ENCODE data around the gene UBE2J1.
"Not testable (repeated sequence)": the region's sequence is repeated elsewhere in the genome, so short reads cannot be mapped to it uniquely, and the experiment has no call there.

Gene UBE2J1

GRCh38 chr6:89352278-89353117, at the start of gene UBE2J1:
UBE2J1 (minus strand) TSS chr6:89352722; CDS start chr6:89352569, 153 bp downstream.
- DNase-seq, result peak; percentile 95

GRCh38 chr6:89400912-89401399, 48.4 kb upstream of the UBE2J1 start:
- no peak for DNase-seq

GRCh38 chr6:89400050-89400449, 47.5 kb upstream of the UBE2J1 start:
- no peak for DNase-seq

GRCh38 chr6:89398762-89399525, 46.4 kb upstream of the UBE2J1 start:
- no peak for DNase-seq

- DNase-seq, result not testable (repeated sequence)
Observed at GRCh38 chr6:89397884-89398283, 45.4 kb upstream of the UBE2J1 start.

- DNase-seq, result no peak
Observed at GRCh38 chr6:89393659-89394058, 41.1 kb upstream of the UBE2J1 start.

- no peak for DNase-seq
Observed at GRCh38 chr6:89392823-89393222, 40.3 kb upstream of the UBE2J1 start.

GRCh38 chr6:89388846-89389245, 36.3 kb upstream of the UBE2J1 start:
- no peak for DNase-seq

- DNase-seq, result no peak
Observed at GRCh38 chr6:89387516-89388201, 35.1 kb upstream of the UBE2J1 start.

GRCh38 chr6:89386917-89387491, 34.5 kb upstream of the UBE2J1 start:
- DNase-seq, result no peak

GRCh38 chr6:89385846-89386245, 33.3 kb upstream of the UBE2J1 start:
- DNase-seq, result no peak

- DNase-seq, result peak; percentile 66
Observed at GRCh38 chr6:89385156-89385667, 32.7 kb upstream of the UBE2J1 start.

- DNase-seq, result no peak
Observed at GRCh38 chr6:89381031-89381430, 28.5 kb upstream of the UBE2J1 start.

- no peak for DNase-seq
Observed at GRCh38 chr6:89379281-89379680, 26.8 kb upstream of the UBE2J1 start.

- no peak for DNase-seq
Observed at GRCh38 chr6:89378628-89379027, 26.1 kb upstream of the UBE2J1 start.

- peak; percentile 35 for DNase-seq
Observed at GRCh38 chr6:89375427-89376267, 23.1 kb upstream of the UBE2J1 start.

GRCh38 chr6:89372506-89372901, 20.0 kb upstream of the UBE2J1 start:
- DNase-seq, result no peak

GRCh38 chr6:89371849-89372505, 19.5 kb upstream of the UBE2J1 start:
- DNase-seq, result peak; percentile 53

- no peak for DNase-seq
Observed at GRCh38 chr6:89368999-89369398, 16.5 kb upstream of the UBE2J1 start.

GRCh38 chr6:89368107-89368506, 15.6 kb upstream of the UBE2J1 start:
- peak; percentile 59 for DNase-seq

- DNase-seq, result no peak
Observed at GRCh38 chr6:89364586-89364985, 12.1 kb upstream of the UBE2J1 start.
